ENCODE measurements around the gene AHNAK.

The AHNAK gene

DNA sequence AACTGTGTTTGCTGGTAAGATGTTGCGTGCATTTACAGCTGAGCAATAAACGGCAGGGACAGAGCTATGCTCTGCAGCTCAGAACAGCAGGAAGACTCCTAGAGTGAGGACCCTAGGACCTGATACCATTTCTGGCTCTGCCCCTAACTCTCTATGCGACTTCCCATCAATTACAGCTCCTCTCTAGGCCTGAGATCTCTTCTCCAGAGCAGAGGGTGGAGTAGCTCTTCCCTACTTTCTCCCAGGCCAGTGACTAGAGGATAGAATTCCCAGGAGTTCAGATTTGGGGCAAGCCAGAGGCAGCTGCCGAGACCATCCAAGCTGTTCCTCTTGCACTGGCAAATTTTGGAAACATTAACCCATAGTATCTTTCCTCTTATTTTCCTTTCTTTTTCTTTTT is 140.6 kb downstream of the AHNAK start:
- peaks cover 10 to 16% of the 10 kb centered on the region in 2 donors for H3K4me1 ChIP-seq (ENCODE audit: control insufficient read depth in 2 of 2, insufficient read depth in 2 of 2, low read length in 2 of 2)
- no peak overlapping the region for H3K4me3 ChIP-seq (ENCODE audit: low read length in 2 of 2)
- no peaks in the 10 kb centered on the region for H3K27me3 ChIP-seq (ENCODE audit: control insufficient read depth in 2 of 2, insufficient read depth in 2 of 2, low read length in 2 of 2)
- H3K9me3 ChIP-seq (ENCODE audit: control insufficient read depth in 2 of 2, low read length in 2 of 2) = no peaks in the 10 kb centered on the region
- no peak overlapping the region for H3K9ac ChIP-seq (ENCODE audit: low read depth in 1 of 2, low read length in 2 of 2)
- no peak overlapping the region for H3K27ac ChIP-seq (ENCODE audit: low read depth in 2 of 2, low read length in 2 of 2)
- H3K36me3 ChIP-seq (ENCODE audit: control insufficient read depth in 2 of 2, insufficient read depth in 2 of 2, low read length in 2 of 2) = no peaks in the 10 kb centered on the region

DNA sequence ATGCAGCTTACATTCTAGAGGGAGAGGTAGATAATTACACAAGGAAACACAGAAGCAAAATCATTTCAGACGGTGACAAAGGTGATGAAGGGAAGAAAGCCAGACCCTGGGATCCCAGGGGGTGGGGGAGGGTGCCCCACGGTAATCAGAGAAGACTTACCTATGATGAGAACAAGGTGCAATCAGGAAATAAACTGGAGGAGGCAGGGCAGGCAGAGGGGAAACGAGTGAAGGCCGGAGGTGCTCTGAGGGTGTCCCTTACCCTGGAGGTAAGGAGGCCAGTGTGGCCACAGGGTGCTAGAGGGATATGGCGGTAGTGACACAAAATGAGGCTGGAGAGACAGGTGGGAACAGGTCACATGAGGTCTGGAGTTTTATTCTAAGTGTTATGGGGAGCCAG is 141.7 kb downstream of the AHNAK start:
- no peak overlapping the region for H3K4me3 ChIP-seq (ENCODE audit: low read length in 2 of 2)
- no peaks in the 10 kb centered on the region for H3K27me3 ChIP-seq (ENCODE audit: control insufficient read depth in 2 of 2, insufficient read depth in 2 of 2, low read length in 2 of 2)
- H3K27ac ChIP-seq (ENCODE audit: low read depth in 2 of 2, low read length in 2 of 2) = no peak overlapping the region
- no peaks in the 10 kb centered on the region for H3K9me3 ChIP-seq (ENCODE audit: control insufficient read depth in 2 of 2, low read length in 2 of 2)
- no peak overlapping the region for H3K9ac ChIP-seq (ENCODE audit: low read depth in 1 of 2, low read length in 2 of 2)
- H3K36me3 ChIP-seq (ENCODE audit: control insufficient read depth in 2 of 2, insufficient read depth in 2 of 2, low read length in 2 of 2) = no peaks in the 10 kb centered on the region
- H3K4me1 ChIP-seq (ENCODE audit: control insufficient read depth in 2 of 2, insufficient read depth in 2 of 2, low read length in 2 of 2) = peaks cover 18 to 23% of the 10 kb centered on the region in 2 donors

DNA sequence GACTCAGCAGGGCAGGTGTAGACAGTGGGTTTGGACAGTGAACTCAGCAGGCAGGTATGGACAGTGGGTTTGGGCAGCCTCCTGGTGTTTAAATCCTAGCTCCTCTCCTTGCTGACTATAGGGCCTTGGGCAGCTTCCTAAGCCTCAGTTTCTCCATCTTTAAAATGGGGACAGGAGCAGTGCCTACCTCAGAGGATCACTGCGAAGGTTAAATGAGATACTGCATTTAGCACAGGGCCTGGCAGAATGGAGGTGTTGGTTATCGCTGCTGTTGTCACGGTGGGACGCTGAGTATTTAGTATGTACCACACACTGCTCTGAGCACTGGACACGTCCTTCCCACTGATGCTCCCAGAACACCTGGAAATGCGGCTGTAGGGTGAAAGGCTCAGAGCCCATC is 142.2 kb downstream of the AHNAK start:
- H3K9me3 ChIP-seq (ENCODE audit: control insufficient read depth in 2 of 2, low read length in 2 of 2) = no peaks in the 10 kb centered on the region

DNA sequence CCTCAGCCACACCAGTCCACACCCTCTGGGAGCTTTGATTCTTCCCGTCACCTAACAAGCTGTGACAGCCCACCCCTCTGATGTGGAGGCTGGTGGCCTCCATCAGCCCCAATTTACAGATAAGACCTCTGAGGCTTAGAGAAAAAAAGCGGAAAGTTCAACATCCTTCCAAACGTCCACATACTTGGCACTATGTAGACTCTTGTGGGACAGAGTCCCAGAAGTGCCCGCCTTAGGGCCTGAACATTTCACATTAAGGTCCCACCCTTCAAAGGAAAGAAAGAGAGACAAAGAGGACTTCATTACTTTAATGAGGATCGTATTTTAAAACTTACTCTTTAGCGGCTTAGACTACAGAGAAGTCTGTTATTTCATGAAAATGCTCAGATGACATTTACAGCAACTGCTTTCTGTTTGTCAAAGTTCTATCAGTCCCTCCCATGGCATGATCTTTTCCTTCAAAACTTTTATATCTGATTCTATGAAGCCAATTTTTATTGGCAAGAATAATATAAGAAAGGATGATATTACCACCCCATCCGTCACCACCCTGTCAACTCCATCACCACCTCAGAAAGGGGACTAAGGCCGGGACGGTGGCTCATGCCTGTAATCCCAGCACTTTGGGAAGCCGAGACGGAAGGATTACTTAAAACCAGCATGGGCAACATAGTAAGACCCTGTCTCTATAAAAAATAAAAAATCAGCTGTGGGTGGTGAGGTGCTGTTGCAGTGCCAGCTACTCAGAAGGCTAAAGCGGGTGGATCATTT is 143.5 kb downstream of the AHNAK start:
- H3K36me3 ChIP-seq (ENCODE audit: control insufficient read depth in 2 of 2, insufficient read depth in 2 of 2, low read length in 2 of 2) = no peaks in the 10 kb centered on the region
- peak overlapping the region in 1 of 2 donors; percentile 11 for H3K27ac ChIP-seq (ENCODE audit: low read depth in 2 of 2, low read length in 2 of 2)
- no peaks in the 10 kb centered on the region for H3K9me3 ChIP-seq (ENCODE audit: control insufficient read depth in 2 of 2, low read length in 2 of 2)
- H3K4me3 ChIP-seq (ENCODE audit: low read length in 2 of 2) = no peak overlapping the region
- no peak overlapping the region for H3K9ac ChIP-seq (ENCODE audit: low read depth in 1 of 2, low read length in 2 of 2)
- peaks cover 24 to 30% of the 10 kb centered on the region in 2 donors for H3K4me1 ChIP-seq (ENCODE audit: control insufficient read depth in 2 of 2, insufficient read depth in 2 of 2, low read length in 2 of 2)
- no peaks in the 10 kb centered on the region for H3K27me3 ChIP-seq (ENCODE audit: control insufficient read depth in 2 of 2, insufficient read depth in 2 of 2, low read length in 2 of 2)

More for the DNA sequence above, 142.2 kb downstream of the AHNAK start:
- H3K27ac ChIP-seq (ENCODE audit: low read depth in 2 of 2, low read length in 2 of 2) = no peak overlapping the region
- no peak overlapping the region for H3K4me3 ChIP-seq (ENCODE audit: low read length in 2 of 2)
- H3K9ac ChIP-seq (ENCODE audit: low read depth in 1 of 2, low read length in 2 of 2) = no peak overlapping the region
- H3K27me3 ChIP-seq (ENCODE audit: control insufficient read depth in 2 of 2, insufficient read depth in 2 of 2, low read length in 2 of 2) = no peaks in the 10 kb centered on the region
- no peaks in the 10 kb centered on the region for H3K36me3 ChIP-seq (ENCODE audit: control insufficient read depth in 2 of 2, insufficient read depth in 2 of 2, low read length in 2 of 2)
- peaks cover 23 to 26% of the 10 kb centered on the region in 2 donors for H3K4me1 ChIP-seq (ENCODE audit: control insufficient read depth in 2 of 2, insufficient read depth in 2 of 2, low read length in 2 of 2)

DNA sequence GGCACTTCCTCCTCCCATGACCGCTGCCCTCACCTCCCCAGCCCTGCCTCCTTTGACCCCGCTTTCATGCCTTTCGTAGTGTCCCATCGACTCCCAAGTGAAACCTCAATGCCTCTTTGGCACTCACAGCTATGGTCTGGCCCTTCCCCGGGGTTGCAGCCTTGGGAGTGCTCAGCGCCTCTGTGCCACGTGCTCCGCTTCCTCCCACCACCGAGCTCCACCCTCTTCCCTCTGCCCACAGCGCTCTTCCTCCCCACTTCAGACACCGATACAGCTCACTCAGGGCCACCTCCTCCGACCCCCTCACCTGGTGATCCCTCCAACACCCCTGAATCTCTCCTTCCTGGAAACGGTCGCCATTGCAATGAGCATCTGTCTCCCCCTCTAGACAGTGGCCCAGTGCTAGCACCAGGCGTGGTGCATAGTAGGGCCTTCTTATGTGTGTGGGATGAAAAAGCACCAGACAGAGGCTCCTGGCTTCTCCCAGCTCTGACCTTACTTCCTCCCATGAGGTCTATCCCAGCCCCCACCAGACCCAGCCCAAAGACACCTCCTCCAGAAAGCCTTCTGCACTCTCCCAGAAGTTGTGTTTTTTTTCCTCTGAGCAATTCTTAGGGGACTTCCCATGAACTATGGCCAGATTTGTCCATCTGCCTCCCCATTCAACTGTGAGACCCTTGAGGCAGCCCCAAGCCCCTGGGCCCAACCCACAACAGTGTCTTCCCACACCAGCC is 144.2 kb downstream of the AHNAK start:
- peak overlapping the region in 1 of 2 donors; percentile 29 for H3K4me3 ChIP-seq (ENCODE audit: low read length in 2 of 2)

DNA sequence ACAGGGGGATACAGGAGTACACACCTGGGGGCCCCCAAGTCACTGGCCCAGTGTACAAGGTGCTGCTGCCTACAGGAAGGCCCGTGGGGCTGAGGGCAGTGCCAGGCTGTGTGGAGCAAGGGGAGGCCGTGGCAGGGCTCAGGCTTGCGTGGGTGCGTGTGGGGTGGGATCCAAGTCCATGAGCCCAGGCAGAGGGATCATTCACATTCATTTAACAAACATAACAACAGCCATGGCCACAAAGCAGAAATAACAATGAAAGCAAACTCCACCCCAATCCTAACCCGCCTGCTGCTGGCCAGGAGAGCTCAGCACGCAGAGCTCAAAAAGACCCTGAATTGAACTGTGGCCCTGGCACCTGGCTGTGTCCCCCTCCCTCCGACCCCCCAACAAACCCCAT is 144.8 kb downstream of the AHNAK start:
- Histone ChIP-seq H3K4me3 (ENCODE audit: low read length in 2 of 2) (no peak overlapping the region), H3K4me1 (ENCODE audit: control insufficient read depth in 2 of 2, insufficient read depth in 2 of 2, low read length in 2 of 2) (peaks cover 24 to 30% of the 10 kb centered on the region in 2 donors), H3K36me3 (ENCODE audit: control insufficient read depth in 2 of 2, insufficient read depth in 2 of 2, low read length in 2 of 2) (no peaks in the 10 kb centered on the region), H3K27ac (ENCODE audit: low read depth in 2 of 2, low read length in 2 of 2) (peak overlapping the region; percentile 6 to 46), H3K9me3 (ENCODE audit: control insufficient read depth in 2 of 2, low read length in 2 of 2) (no peaks in the 10 kb centered on the region), H3K27me3 (ENCODE audit: control insufficient read depth in 2 of 2, insufficient read depth in 2 of 2, low read length in 2 of 2) (no peaks in the 10 kb centered on the region), H3K9ac (ENCODE audit: low read depth in 1 of 2, low read length in 2 of 2) (no peak overlapping the region)

More for the DNA sequence above, 144.2 kb downstream of the AHNAK start:
- Histone ChIP-seq H3K9me3 (ENCODE audit: control insufficient read depth in 2 of 2, low read length in 2 of 2) (no peaks in the 10 kb centered on the region), H3K36me3 (ENCODE audit: control insufficient read depth in 2 of 2, insufficient read depth in 2 of 2, low read length in 2 of 2) (no peaks in the 10 kb centered on the region), H3K27ac (ENCODE audit: low read depth in 2 of 2, low read length in 2 of 2) (peak overlapping the region; percentile 6 to 46), H3K27me3 (ENCODE audit: control insufficient read depth in 2 of 2, insufficient read depth in 2 of 2, low read length in 2 of 2) (no peaks in the 10 kb centered on the region), H3K9ac (ENCODE audit: low read depth in 1 of 2, low read length in 2 of 2) (no peak overlapping the region), H3K4me1 (ENCODE audit: control insufficient read depth in 2 of 2, insufficient read depth in 2 of 2, low read length in 2 of 2) (peaks cover 24 to 30% of the 10 kb centered on the region in 2 donors)

DNA sequence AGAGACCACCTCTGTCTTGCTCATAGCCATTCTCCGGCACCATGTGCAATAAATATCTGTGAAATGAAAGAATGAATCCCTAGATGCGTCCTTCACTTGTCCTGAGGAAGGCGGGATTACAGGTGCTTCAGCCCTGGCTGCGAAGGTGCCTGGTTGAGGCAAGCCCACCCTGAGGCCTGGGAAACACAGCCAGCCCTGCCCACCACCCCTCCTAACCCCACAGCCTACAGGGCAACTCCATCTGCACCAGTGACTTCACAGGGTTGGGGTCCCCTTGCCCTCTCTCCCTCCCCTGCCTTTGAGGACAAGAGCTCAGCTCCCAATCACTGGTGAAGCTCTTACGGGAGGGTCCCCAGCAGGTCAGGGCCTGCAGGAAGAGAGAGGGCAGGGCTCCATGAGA is 145.2 kb downstream of the AHNAK start:
- Histone ChIP-seq H3K4me1 (ENCODE audit: control insufficient read depth in 2 of 2, insufficient read depth in 2 of 2, low read length in 2 of 2) (peaks cover 24 to 30% of the 10 kb centered on the region in 2 donors), H3K9ac (ENCODE audit: low read depth in 1 of 2, low read length in 2 of 2) (peak overlapping the region in 1 of 2 donors; percentile 13), H3K9me3 (ENCODE audit: control insufficient read depth in 2 of 2, low read length in 2 of 2) (no peaks in the 10 kb centered on the region), H3K27me3 (ENCODE audit: control insufficient read depth in 2 of 2, insufficient read depth in 2 of 2, low read length in 2 of 2) (no peaks in the 10 kb centered on the region), H3K27ac (ENCODE audit: low read depth in 2 of 2, low read length in 2 of 2) (peak overlapping the region; percentile 46 to 62), H3K36me3 (ENCODE audit: control insufficient read depth in 2 of 2, insufficient read depth in 2 of 2, low read length in 2 of 2) (no peaks in the 10 kb centered on the region), H3K4me3 (ENCODE audit: low read length in 2 of 2) (no peak overlapping the region)

DNA sequence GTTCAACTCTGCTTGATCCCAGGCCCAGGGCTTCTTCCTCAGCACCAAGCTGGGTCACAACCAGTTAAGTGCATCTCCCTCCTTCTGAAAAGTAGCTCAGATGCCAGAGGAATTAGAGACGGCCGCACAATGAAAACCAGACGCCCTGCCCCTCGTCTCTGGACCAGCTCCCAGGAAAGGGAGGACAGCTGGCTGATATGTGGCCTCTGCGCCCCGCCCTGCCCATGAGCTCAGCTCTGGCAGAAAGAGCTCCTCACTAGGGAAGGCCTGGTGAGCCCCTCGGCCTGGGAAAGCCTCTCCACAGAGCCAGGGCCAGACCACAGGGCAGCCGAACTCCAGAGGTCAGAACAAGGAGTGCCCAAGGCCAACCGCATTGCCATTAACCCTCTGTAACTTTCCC is 145.8 kb downstream of the AHNAK start:
- Histone ChIP-seq H3K9ac (ENCODE audit: low read depth in 1 of 2, low read length in 2 of 2) (peak overlapping the region in 1 of 2 donors; percentile 13), H3K4me3 (ENCODE audit: low read length in 2 of 2) (no peak overlapping the region), H3K27ac (ENCODE audit: low read depth in 2 of 2, low read length in 2 of 2) (peak overlapping the region; percentile 62 to 82), H3K27me3 (ENCODE audit: control insufficient read depth in 2 of 2, insufficient read depth in 2 of 2, low read length in 2 of 2) (no peaks in the 10 kb centered on the region), H3K9me3 (ENCODE audit: control insufficient read depth in 2 of 2, low read length in 2 of 2) (no peaks in the 10 kb centered on the region), H3K36me3 (ENCODE audit: control insufficient read depth in 2 of 2, insufficient read depth in 2 of 2, low read length in 2 of 2) (no peaks in the 10 kb centered on the region), H3K4me1 (ENCODE audit: control insufficient read depth in 2 of 2, insufficient read depth in 2 of 2, low read length in 2 of 2) (peaks cover 24 to 30% of the 10 kb centered on the region in 2 donors)

DNA sequence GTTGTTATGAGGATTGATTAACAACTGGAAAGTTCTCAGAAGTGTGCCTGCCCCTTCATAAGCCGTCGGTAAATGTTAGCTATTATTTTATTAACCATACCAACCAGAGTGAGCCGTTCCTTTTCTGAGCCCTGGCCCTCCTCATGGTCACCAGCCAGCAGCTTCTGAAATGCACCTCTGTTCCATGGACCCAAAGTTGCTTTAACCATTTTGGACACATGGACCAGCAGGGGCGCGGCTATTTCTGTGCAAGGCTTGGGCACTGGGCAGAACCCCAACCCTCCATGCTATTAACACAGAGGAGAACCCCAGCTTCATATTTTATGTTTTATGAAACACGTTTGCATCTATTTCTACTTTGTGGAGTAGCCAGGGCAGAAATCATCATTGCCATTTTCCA is 146.3 kb downstream of the AHNAK start:
- Histone ChIP-seq H3K27me3 (ENCODE audit: control insufficient read depth in 2 of 2, insufficient read depth in 2 of 2, low read length in 2 of 2) (no peaks in the 10 kb centered on the region), H3K9ac (ENCODE audit: low read depth in 1 of 2, low read length in 2 of 2) (peak overlapping the region in 1 of 2 donors; percentile 13), H3K36me3 (ENCODE audit: control insufficient read depth in 2 of 2, insufficient read depth in 2 of 2, low read length in 2 of 2) (no peaks in the 10 kb centered on the region), H3K4me3 (ENCODE audit: low read length in 2 of 2) (no peak overlapping the region), H3K4me1 (ENCODE audit: control insufficient read depth in 2 of 2, insufficient read depth in 2 of 2, low read length in 2 of 2) (peaks cover 25 to 30% of the 10 kb centered on the region in 2 donors), H3K27ac (ENCODE audit: low read depth in 2 of 2, low read length in 2 of 2) (peak overlapping the region; percentile 62 to 82), H3K9me3 (ENCODE audit: control insufficient read depth in 2 of 2, low read length in 2 of 2) (no peaks in the 10 kb centered on the region)

DNA sequence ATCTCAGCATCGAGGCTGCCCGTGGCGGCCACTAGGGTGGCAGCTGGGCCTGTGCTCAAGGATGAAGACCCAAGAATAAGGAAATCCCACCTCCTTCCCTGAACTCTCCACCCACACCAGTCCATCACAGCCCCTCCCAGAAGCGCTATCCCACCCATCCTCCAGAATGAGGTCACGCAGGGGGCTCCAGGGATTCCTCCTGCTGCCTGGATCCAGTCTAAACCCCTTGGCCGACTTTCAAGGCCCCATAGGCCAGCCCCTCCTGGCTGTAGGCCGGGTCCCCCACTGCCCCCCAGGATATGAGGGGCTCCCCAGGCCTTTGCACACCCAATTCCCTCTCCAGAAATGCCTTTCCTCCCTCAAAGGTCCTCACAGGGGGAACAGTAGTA is 146.7 kb downstream of the AHNAK start:
- peak overlapping the region; percentile 62 to 82 for H3K27ac ChIP-seq (ENCODE audit: low read depth in 2 of 2, low read length in 2 of 2)

More for the DNA sequence above, 146.7 kb downstream of the AHNAK start:
- Histone ChIP-seq H3K4me1 (ENCODE audit: control insufficient read depth in 2 of 2, insufficient read depth in 2 of 2, low read length in 2 of 2) (peaks cover 28 to 30% of the 10 kb centered on the region in 2 donors), H3K4me3 (ENCODE audit: low read length in 2 of 2) (no peak overlapping the region), H3K27me3 (ENCODE audit: control insufficient read depth in 2 of 2, insufficient read depth in 2 of 2, low read length in 2 of 2) (no peaks in the 10 kb centered on the region), H3K9ac (ENCODE audit: low read depth in 1 of 2, low read length in 2 of 2) (peak overlapping the region; percentile 24 to 26), H3K36me3 (ENCODE audit: control insufficient read depth in 2 of 2, insufficient read depth in 2 of 2, low read length in 2 of 2) (no peaks in the 10 kb centered on the region), H3K9me3 (ENCODE audit: control insufficient read depth in 2 of 2, low read length in 2 of 2) (no peaks in the 10 kb centered on the region)

Data from mucosa of rectum (tissue), 2 donors.